Activated CD4-positive, CD25-positive, alpha-beta regulatory T cell treated with anti-CD3 and anti-CD28 coated beads, Interleukin-2, amount 50 U/mL, for 72 hours (primary cell): ENCODE measurements around the gene F2RL3.
"Not testable (repeated sequence)": the region's sequence is repeated elsewhere in the genome, so short reads cannot be mapped to it uniquely, and the experiment has no call there.

Source experiments
- DNase-seq: peaks from one replicate; pipeline ENCODE4 v3.0.0; 2021

F2RL3 gene

DNA sequence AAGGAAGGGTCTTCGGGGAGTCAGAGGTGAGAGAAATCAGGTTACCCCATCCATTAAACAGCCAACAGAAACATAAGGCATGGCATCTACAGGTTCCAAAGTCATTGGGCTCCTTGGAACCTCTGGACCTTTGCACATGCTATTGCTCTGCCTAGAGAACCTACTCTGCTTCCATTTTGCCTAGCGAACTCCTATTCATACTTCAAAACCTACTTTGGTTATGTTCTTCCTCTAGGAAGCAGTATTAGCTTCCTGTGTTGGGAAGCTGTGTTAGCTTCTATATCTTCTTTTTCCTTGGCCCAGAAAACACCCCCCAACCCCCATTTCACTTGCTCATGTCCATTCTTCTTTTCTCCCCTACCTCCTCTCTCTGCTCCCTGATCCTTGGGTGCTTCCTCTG lies 39.6 kb downstream of the F2RL3 start:
- DNase-seq: no peak

DNA sequence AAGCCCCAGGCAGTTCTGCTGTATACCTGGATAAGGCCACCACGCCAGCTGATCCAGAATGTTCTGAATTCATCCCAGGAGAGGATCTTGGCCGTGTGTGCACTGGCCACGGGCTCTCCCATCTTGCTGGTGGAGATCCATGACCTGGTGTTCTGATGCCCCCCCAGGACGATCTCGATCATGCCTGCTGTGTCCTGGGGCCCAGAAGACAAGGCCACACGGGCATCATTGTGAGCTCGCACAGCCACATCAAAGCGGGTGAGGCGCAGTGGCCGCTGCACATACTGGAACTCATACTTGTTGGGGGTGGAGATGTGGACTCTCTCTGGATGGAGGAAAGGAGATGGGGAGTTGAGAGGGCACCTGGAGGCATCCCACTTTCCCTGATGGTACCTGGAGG lies 40.1 kb downstream of the F2RL3 start:
- no peak for DNase-seq

DNA sequence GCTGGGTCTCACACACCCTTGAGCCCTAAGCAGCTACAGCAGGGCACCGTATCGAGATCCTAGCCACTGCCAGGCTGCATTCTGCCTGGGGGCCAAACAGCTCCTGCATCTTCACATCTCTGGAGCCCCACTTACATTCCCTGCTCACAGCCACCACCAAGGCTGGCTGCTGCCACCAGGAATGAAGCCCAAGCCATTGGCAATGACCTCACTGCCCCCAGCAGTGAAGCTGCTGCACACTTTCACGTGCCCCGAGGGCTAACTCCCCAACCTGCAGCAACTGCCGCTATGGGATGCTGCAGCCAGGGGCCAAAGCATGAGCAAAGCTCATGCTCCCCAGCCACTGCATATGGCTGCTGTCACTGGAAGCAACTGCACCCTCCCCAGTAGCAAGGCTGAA lies 42.0 kb downstream of the F2RL3 start:
- no peak for DNase-seq

DNA sequence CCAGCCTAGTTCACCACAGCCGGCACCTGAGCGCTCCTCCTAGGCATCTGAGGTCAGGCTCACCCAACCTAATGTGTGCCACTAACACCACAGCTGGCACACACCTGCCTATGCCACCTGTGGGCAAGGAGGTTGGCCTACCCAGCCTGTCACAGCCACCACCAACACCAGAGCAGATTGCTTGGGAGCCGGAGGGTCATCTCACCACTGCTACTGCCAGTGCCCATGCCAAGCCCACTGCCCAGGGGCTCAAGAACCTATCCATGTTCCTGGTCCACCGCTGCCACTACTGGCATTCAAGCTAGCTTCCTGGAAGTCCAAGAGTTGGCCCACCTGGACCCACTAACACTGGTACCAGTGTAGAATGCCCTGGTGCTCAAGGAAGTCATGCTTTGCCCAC lies 42.5 kb downstream of the F2RL3 start:
- no peak for DNase-seq

DNA sequence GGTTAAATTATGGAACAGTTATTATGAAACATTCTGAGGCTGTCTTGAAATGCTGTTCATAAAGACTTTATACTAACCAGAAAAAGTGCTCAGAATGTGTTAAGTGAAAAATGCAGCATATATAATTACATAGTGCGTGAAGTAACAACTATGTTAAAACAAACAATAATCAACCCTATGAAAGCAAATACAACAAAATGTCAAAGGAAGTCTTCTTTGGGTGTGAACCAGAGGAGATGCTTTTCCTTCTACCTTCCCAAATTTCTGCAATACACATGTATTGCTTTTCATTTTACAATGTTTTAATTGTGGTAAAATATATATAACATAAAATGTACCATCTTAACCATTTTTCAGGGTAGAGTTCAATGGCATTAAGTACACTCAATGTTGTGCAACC lies 45.7 kb downstream of the F2RL3 start:
- no peak for DNase-seq

DNA sequence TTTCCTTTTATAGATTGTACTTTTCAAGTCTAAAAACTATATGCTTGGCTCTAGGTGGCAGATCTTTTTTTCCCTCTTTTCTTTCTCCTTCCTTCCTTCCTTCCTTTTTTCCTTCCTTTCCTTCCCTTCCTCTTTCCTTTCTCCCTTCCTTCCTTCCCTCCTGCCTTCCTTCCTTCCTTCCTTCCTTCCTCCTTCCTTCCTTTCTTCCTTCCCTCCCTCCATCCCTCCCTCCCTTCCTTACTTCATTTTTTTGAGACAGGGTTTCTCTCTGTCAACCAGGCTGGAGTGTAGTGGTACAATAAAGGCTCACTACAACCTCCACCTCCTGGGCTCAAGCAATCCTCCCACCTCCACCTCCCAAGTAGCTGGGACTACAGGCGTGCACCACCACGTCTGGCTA lies 48.1 kb downstream of the F2RL3 start:
- DNase-seq: no peak

DNA sequence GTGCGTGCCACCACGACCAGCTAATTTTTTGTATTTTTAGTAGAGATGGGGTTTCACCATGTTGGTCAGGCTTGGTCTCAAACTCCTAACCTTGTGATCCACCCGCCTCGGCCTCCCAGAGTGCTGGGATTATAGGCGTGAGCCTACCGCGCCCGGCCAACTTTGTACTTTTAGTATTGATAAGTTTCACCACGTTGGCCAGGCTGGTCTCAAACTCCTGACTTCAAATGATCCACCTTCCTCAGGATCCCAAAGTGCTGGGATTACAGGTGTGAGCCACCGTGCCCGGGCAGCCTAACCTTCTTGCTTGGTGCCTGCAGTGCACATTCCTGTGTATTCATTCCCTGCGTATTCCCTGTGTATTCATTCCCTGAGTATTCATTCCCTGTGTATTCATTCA lies 49.0 kb downstream of the F2RL3 start:
- DNase-seq: not testable (repeated sequence)

DNA sequence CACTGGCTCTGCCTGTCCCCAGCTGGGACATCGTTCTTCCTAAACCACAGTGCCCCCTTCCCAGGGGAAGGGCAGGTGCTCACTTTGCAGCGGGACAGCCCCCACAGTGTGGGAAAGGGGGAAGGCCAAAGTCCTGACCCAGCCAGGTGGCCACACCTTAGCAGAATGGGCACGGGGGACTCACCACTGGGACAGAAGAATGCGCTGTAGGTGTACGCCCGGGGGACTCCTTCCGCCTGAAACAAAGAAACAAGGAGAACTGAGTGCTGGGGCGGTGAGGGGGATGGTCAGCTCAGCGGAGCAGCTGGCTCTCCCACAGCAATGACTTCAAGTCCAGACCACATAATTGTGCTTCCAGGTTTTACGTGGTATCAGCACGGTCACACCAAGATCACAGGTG lies 49.4 kb downstream of the F2RL3 start:
- no peak for DNase-seq

DNA sequence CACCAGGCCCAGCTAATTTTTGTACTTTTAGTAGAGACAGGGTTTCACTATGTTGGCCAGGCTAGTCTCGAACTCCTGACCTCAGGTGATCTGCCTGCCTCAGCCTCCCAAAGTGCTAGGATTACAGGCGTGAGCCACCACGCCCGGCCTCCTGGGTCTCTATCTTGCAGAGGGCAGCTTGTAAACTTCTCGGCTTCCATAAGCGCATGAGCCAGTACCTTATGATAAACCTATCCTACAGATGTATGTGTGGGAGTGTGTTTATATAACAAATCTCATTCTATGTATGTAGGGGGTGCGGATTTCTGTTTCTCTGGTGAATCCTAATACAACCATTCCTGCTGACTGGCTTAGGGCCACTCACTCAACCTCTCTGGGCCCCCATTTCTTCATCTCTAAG lies 51.3 kb downstream of the F2RL3 start:
- DNase-seq: not testable (repeated sequence)

DNA sequence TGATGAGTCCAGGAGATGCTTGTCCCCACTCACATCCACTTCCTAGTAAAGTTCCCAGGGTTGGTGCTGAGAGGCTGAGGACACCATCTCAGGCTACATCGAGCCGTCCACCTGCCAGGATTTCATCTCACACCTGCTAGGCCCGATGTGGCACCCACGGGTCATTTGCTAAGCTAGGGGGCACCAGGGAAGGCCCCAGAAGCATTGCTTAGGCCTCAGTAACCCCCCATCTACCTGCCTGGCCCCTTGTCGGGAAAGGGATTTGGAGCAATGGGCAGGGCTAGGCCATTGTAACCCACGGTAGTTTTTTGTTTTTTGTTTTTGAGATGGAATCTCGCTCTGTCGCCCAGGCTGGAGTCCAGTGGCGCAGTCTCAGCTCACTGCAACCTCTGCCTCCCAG lies 51.8 kb downstream of the F2RL3 start:
- no peak for DNase-seq
